GM12878 (cell line): ENCODE data around the gene NMT1. TPM values are rescaled to one million over a fixed set of nuclear protein-coding genes. Genes with fewer than 3 reads are reported as not detected.

Experiments
- CHD2 ChIP-seq: IDR thresholded peaks from 2 replicates; pipeline ENCODE4 v1.6.1; 2011; ENCODE audit warnings: low read depth, low read length, improper control_type of control experiment, borderline replicate concordance
- CREM ChIP-seq: IDR thresholded peaks from 2 replicates; pipeline ENCODE4 v1.6.1; 2014; ENCODE audit warnings: antibody characterized with exemption, low read depth
- CTCF ChIP-seq, 3 experiments: IDR thresholded peaks in 2 of 3; conservative IDR thresholded peaks in 1 of 3; 2 replicates each; pipeline ENCODE4 v1.5.1; 2011; ENCODE audit warnings: low read depth in 3 of 3, low read length in 3 of 3, mild to moderate bottlenecking in 3 of 3, control low read depth in 2 of 3, moderate library complexity in 2 of 3, inconsistent platforms in 1 of 3, mixed read lengths in 1 of 3; ENCODE audit not compliant: control insufficient read depth in 2 of 3, insufficient read depth in 1 of 3; ENCODE audit errors: extremely low read depth in 1 of 3
- CUX1 ChIP-seq: IDR thresholded peaks from 2 replicates; pipeline ENCODE4 v1.6.1; 2012; ENCODE audit warnings: improper control_type of control experiment, low read depth, low read length; ENCODE audit not compliant: insufficient replicate concordance
- ESRRA ChIP-seq: IDR thresholded peaks from 2 replicates; pipeline ENCODE4 v1.6.1; 2012; ENCODE audit warnings: mild to moderate bottlenecking, low read length, improper control_type of control experiment
- FOXM1 ChIP-seq: IDR thresholded peaks from 2 replicates; pipeline ENCODE4 v1.6.1; 2012; ENCODE audit warnings: low read depth, mild to moderate bottlenecking, inconsistent platforms, low read length, moderate library complexity
- HDAC2 ChIP-seq: fragments of 200-600 bp; sonication (generic); IDR thresholded peaks from 2 replicates; pipeline ENCODE4 v1.6.1; 2017
- IRF4 ChIP-seq: IDR thresholded peaks from 2 replicates; pipeline ENCODE4 v1.6.1; 2011; ENCODE audit warnings: low read depth, low read length
- NFYB ChIP-seq: IDR thresholded peaks from 2 replicates; pipeline ENCODE4 v1.6.1; 2011; ENCODE audit warnings: low read depth, mild to moderate bottlenecking, low read length, improper control_type of control experiment, moderate library complexity; ENCODE audit not compliant: insufficient read depth
- NR2C2 ChIP-seq: IDR thresholded peaks from 2 replicates; pipeline ENCODE4 v1.6.1; 2011; ENCODE audit warnings: borderline replicate concordance, low read depth; ENCODE audit not compliant: control insufficient read depth, insufficient read length
- POLR2A ChIP-seq: IDR thresholded peaks from 2 replicates; pipeline ENCODE4 v1.6.1; 2011; ENCODE audit warnings: low read depth, mild to moderate bottlenecking, low read length
- REST ChIP-seq: IDR thresholded peaks from 2 replicates; pipeline ENCODE4 v1.6.1; 2012; ENCODE audit warnings: mild to moderate bottlenecking, low read depth, low read length
- YBX1 ChIP-seq: fragments of 450-650 bp; IDR thresholded peaks from 2 replicates; pipeline ENCODE4 v1.6.1; 2016; ENCODE audit warnings: antibody characterized with exemption
- YY1 ChIP-seq: IDR thresholded peaks from 2 replicates; pipeline ENCODE4 v1.6.1; 2011; ENCODE audit warnings: low read depth, mild to moderate bottlenecking, low read length
- ZSCAN29 ChIP-seq: fragments of 450-650 bp; IDR thresholded peaks from 2 replicates; pipeline ENCODE4 v1.6.1; 2017; ENCODE audit warnings: mild to moderate bottlenecking, moderate library complexity
- polyA plus RNA-seq, 11 experiments: library from polyadenylated mRNA; depleted of rRNA in 4 of 11; unstranded in 6 of 11; stranded (reverse) in 5 of 11; fragments of >200 nt; fragmentation: Nextera tagmentation in 4 of 11; fragmentation: Illumina TruSeq in 1 of 11; extraction: Ambion mirVana in 4 of 11; extraction: Trizol in 1 of 11; gene quantifications; 1 replicate in 1 of 11; 2 replicates in 10 of 11; pipeline versions ENCODE4 v1.2.1 to v1.2.3, GENCODE V29; 2011 to 2016; ENCODE audit warnings: inconsistent platforms in 2 of 11, missing spikeins in 2 of 11, low read depth in 1 of 11
- total RNA-seq, 4 experiments: library from RNA; depleted of rRNA in 3 of 4; stranded (reverse); fragments of >200 nt in 3 of 4; fragmentation: Illumina TruSeq in 1 of 4; extraction: Trizol in 1 of 4; gene quantifications; 2 replicates each; pipeline versions ENCODE4 v1.2.1 to v1.2.3, GENCODE V29; 2013 to 2021

The NMT1 gene
- total and polyA plus RNA-seq, 10 of the 15 experiments (the other 5 are each of a cell fraction or from before 2014, with no cell fraction given) = 96.7 to 395 (median 222) TPM

DNA sequence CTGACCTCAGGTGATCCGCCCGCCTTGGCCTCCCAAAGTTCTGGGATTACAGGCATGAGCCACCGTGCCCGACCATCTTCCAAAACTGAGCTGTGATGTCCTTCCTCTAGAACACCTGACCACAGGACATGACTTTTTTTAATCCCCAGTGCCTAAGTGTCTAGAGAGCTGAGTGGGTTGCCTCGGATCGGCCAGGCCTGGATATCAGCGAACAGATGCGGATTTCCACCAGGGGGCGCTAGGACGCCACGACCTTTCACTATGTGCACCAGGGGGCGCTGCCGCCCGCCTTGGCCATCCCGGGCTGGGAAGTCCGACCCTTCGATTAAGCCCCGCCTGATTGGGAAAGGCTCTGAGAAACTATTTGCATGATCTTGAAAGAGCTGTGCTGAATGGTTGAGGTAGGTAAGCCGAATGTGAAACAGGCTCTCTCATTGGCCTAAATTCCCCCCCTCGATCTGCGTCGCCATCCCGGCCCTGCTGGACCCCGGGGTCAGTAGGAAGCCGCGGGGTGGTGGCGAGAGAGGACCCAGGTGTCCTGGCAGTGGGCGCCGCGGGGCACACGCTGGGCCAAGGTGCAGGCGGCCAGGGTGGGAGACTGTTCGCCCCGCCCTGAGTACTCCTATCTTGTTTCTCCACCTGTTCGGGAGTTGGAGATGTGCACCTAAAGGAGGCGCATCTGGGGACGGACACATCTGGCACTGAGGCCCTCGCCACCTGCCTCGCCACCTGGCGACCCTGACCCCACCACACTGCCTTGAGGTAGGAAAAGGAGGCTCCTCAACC, 74.3 kb downstream of the NMT1 start, which contains the start of gene ACBD4 (continued):
- TF ChIP-seq CUX1 = peak; percentile 54
- TF ChIP-seq ZSCAN29 = no peak
- TF ChIP-seq NFYB = peak; percentile 86
- TF ChIP-seq YBX1 = no peak
- TF ChIP-seq CTCF (IDR thresholded peaks at IDR 0.05 in 2 of 3, conservative IDR thresholded peaks at IDR 0.05 in 1 of 3; ENCODE audit: control insufficient read depth in 2 of 3, extremely low read depth in 1 of 3, insufficient read depth in 1 of 3, low read depth in 3 of 3, low read length in 3 of 3) = peak; percentile 100
- TF ChIP-seq YY1 = peak; percentile 86
- peak; percentile 61; the same call in 1 of the 2 replicates for TF ChIP-seq CHD2
- peak; percentile 73 for TF ChIP-seq POLR2A
- no peak for TF ChIP-seq REST
- no peak; the same call in 1 of the 2 replicates for TF ChIP-seq ESRRA
- peak; percentile 84 for TF ChIP-seq FOXM1
- no peak for TF ChIP-seq HDAC2
- 0 out of 2 replicates have a peak, but pooled peaks have one; percentile 39 for TF ChIP-seq IRF4
- TF ChIP-seq CREM = peak; percentile 69
- TF ChIP-seq NR2C2 = no peak
